ENCODE data around the gene ECI1. TPM values are rescaled to one million over a fixed set of nuclear protein-coding genes. Genes with fewer than 3 reads are reported as not detected.

Gene ECI1
- total and polyA plus RNA-seq, 2 of the 13 experiments (the other 11 are each of a cell fraction or from before 2014, with no cell fraction given): 82.0 to 102 TPM

DNA sequence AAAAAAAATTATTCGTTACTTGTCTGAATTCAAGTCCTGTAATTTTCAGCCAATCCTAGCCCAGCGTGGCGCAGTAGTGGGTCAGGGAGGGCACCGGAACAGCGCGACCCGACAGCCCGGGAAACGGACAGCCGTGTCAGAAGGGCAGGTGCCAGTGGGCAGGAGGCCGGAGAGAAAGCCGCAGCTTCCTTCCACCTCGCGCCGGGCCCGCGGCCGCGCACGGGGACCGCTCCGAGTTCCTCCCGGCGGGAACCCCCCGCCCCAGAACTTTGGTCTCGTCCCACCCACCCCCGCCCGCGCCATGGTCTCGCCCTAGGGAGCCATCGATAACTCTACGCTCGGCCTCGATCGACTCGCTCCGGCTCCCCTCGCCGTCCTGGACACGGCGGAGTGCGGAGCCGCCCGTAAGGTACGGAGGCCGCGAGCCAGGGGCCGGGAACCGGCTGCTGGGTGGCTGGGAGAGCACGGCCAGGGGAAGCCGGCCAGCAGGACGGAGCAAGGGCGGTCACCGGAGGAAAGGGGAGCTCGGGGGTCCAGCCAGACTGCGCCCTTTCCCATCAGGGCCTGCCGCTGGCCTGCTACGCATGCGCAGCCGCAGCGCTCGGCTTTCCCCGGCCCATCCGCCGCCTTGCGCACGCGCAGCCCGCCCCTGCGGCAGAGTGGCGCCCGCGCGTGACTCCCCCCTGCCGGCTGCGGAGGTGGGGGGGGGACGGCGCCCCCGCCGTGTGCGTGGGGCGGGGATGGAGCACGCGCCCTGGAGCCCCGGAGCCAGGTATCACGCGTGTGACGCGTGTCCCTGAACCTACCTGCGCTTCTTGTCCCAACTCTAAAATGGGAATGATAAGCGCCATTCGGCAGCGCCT lies 46.1 kb downstream of the ECI1 start, which contains the start of gene MLST8 (continued):
- TF ChIP-seq ZSCAN12 (CRISPR knock-in tag; IDR thresholded peaks at IDR 0.05) (0 out of 2 replicates have a peak, but pooled peaks have one; percentile 51), GATAD1 (CRISPR knock-in tag; IDR thresholded peaks at IDR 0.05) (peak; percentile 91), ZNF766 (CRISPR knock-in tag; IDR thresholded peaks at IDR 0.05; ENCODE audit: borderline replicate concordance) (peak; percentile 16; the same call in 1 of the 2 replicates), SETDB1 (CRISPR knock-in tag; IDR thresholded peaks at IDR 0.05; ENCODE audit: borderline replicate concordance) (no peak), SP4 (CRISPR knock-in tag; IDR thresholded peaks at IDR 0.05) (peak; percentile 72; the same call in 1 of the 2 replicates), ZNF451 (CRISPR knock-in tag; IDR thresholded peaks at IDR 0.05) (peak; percentile 35; the same call in 1 of the 2 replicates), ELF3 (CRISPR knock-in tag; IDR thresholded peaks at IDR 0.05) (0 out of 2 replicates have a peak, but pooled peaks have one; percentile 6), SMAD1 (CRISPR knock-in tag; IDR thresholded peaks at IDR 0.05; ENCODE audit: borderline replicate concordance, low read depth) (peak; percentile 83; the same call in 1 of the 2 replicates), USF2 (IDR thresholded peaks at IDR 0.05; ENCODE audit: low read depth, low read length) (no peak), USF2 (CRISPR knock-in tag; IDR thresholded peaks at IDR 0.05; ENCODE audit: borderline replicate concordance) (no peak), CSRNP1 (CRISPR knock-in tag; IDR thresholded peaks at IDR 0.05) (peak; percentile 61; the same call in 1 of the 2 replicates), ZNF546 (CRISPR knock-in tag; conservative IDR thresholded peaks at IDR 0.05) (peak; percentile 96), EED (CRISPR knock-in tag; IDR thresholded peaks at IDR 0.05) (no peak), EP300 (IDR thresholded peaks at IDR 0.05; ENCODE audit: low read depth in 2 of 2, low read length in 2 of 2) (peak in 1 of 2 experiments; percentile 18; a peak in 1 of 4 replicates), EP300 (CRISPR knock-in tag; IDR thresholded peaks at IDR 0.05; ENCODE audit: borderline replicate concordance) (peak; percentile 35; the same call in 1 of the 2 replicates)
- TF ChIP-seq, protein P1, sequence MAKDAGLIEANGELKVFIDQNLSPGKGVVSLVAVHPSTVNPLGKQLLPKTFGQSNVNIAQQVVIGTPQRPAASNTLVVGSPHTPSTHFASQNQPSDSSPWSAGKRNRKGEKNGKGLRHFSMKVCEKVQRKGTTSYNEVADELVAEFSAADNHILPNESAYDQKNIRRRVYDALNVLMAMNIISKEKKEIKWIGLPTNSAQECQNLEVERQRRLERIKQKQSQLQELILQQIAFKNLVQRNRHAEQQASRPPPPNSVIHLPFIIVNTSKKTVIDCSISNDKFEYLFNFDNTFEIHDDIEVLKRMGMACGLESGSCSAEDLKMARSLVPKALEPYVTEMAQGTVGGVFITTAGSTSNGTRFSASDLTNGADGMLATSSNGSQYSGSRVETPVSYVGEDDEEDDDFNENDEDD (CRISPR knock-in tag; IDR thresholded peaks at IDR 0.05; ENCODE audit: borderline replicate concordance): 0 out of 2 replicates have a peak, but pooled peaks have one; percentile 17
- TF ChIP-seq, protein P2, sequence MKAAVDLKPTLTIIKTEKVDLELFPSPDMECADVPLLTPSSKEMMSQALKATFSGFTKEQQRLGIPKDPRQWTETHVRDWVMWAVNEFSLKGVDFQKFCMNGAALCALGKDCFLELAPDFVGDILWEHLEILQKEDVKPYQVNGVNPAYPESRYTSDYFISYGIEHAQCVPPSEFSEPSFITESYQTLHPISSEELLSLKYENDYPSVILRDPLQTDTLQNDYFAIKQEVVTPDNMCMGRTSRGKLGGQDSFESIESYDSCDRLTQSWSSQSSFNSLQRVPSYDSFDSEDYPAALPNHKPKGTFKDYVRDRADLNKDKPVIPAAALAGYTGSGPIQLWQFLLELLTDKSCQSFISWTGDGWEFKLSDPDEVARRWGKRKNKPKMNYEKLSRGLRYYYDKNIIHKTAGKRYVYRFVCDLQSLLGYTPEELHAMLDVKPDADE (CRISPR knock-in tag; IDR thresholded peaks at IDR 0.05): no peak
- TF ChIP-seq, protein P3, sequence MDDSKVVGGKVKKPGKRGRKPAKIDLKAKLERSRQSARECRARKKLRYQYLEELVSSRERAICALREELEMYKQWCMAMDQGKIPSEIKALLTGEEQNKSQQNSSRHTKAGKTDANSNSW (CRISPR knock-in tag; IDR thresholded peaks at IDR 0.05; ENCODE audit: borderline replicate concordance): peak; percentile 70; the same call in 1 of the 2 replicates

Measured in HepG2 (cell line).